ENCODE results near the gene FOXI1.

FOXI1 gene

DNA sequence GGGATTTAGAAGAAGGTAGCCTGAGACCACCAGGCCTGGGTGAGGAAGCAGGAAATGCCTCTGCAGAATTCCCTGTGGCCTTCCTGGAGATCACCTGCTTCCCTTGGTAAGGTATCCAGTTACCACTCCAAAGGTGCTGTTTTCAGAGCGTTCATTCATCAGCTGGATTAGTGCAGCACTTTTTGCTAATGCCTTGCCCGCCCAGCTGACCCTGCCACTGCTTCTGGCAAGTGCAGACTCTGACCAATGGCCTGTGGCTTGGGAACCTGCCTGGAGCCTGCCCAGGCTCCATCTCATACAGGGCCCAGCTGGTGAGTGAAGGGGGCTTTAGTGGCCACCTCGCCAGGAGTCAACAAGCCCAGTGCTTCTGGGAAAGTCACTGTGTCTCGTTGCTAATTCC is 48.6 kb downstream of the FOXI1 start:
- DNase-seq, result no peak

GRCh38 chr5:170154744-170155143 is 49.0 kb downstream of the FOXI1 start:
- DNase-seq, result no peak

DNA sequence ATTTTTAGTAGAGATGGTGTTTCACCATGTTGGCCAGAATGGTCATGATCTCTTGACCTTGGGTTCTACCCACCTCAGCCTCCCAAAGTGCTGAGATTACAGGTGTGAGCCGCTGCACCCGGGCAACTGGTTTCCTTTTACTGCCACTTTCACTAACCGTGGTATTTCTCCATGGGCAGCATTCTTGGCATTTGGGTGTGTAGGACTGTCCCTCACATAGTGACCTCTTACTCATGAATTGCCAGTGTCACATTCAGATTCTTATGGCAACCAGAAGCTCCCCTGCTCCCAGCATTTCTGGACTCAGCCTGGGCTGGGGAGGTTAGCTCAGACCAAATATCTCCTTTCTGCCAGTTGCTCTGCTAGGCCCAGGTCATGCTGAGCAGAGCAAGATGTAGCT is 50.1 kb downstream of the FOXI1 start:
- DNase-seq, result no peak

DNA sequence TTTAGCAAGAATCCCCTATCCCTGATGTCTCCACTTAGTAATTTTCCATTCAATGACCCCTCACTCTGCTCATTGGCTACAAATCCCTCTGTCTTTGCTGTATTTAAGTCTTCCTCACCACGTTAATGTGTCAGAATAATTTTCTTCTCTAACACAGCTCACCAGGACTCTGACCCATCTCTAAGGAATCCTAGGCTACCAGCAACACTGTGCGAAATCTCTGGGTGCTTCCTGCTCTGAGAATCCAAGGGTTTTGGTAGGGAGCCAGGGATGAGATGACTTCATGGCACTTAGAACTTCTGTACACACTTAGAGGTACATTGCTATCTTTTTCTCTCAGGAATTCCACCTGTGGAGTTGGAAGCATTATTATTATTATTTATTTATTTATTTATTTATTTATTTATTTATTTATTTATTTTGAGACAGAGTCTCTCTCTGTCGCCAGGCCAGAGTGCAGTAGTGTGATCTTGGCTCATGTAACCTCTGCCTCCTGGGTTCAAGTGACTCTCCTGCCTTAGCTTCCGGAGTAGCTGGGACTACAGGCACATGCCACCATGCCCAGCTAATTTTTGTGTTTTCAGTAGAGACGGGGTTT is 53.5 kb downstream of the FOXI1 start:
- DNase-seq, result no peak

Measured in AML-193 (cell line).